HG03097 (cell line): Measurements from ENCODE around the gene TMEM156.
A peak's percentile ranks its signal among the peaks of the same experiment; 100 is the strongest.
"Not testable (repeated sequence)": the region's sequence is repeated elsewhere in the genome, so short reads cannot be mapped to it uniquely, and the experiment has no call there.

ENCODE experiments used
- ATAC-seq: cut with Tn5 transposase; IDR thresholded peaks from one replicate; pipeline ENCODE4 v1.9.1; 2021; ENCODE audit not compliant: unreplicated experiment, low FRiP score

Gene TMEM156

DNA sequence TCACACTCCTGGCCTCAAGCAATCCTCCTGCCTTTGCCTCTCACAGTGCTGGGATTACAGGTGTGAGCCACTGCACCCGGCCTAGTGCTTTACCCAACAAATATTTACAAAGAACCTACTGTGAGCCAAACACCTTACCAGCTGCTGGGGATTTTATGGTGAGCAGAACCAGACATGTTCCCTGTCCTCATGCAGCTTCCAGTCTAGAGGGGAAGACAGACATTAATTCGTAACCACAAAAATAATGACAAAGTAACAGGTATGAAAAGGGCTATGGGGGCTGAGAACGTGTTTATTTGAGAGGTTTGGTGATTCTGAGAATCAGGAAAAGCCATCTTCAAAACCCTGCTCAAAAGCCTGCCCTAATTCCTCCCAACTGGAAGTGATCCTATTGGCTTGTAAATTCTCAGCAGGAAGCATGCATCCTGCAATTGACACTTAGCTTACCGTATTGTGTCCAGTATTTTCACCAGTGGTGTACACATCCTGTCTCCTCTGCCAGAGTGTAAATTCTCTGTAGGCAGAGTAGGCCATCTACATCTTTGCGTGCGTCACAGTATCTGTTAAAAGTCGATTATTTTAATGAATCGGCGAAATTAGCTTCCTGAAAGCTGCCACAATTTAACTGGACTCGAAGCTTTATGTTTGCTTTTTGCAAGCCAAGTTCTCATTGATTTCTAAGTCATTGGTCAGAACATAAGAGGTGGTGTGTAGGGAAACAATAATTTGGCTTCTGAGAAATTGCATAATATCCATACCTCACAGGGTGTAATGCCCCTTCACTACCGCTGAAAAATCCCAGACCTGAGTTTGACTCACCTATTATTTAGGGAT is 67.0 kb downstream of the TMEM156 start:
- no peak for ATAC-seq

DNA sequence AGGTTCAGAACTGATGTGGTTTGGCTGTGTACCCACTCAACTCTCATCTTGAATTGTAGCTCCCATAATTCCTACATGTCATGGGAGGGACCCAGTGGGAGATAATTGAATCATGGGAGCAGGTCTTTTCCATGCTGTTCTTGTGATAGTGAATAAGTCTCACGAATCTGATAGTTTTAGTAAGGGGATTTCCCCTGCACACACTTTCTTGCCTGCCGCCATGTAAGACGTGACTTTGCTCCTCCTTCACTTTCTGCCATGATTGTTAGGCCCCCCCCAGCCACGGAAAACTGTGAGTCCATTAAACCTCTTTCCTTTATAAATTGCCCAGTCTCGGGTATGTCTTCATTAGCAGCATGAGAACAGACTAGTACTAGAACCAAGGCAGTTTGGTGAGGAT is 73.0 kb downstream of the TMEM156 start:
- not testable (repeated sequence) for ATAC-seq

DNA sequence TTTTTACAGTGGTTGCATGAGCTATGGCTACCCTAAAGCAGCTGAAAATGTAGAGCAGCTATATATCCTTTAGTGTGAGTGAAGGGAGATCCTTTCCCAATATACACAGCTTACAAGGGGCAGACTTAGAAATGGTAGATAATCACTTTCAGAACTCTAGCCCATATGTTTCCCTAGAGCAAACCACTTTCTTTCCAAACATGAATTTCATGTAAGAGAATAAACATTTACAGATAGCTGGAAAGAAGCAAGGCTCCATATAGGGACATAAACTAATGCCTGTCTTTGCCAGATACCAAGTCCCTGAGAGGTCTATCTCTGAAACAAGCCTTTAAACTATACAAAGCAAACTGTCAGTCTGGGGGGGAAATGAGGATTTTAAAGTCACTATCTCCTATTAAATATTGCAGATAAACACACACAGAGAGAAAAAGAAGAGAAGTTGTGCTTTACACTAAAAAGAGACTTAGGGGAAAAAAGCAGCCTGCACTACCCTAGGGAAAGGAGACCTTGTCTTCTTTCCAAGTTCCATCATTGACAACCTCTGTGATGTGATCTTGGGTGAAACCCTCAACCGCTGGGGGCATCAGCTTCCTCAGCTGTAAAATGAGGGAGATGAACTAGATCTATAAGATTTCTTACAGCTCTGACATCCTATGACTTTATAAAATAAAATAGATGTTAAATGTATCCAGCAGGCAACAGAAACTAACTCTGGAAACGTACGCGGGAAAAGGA is 73.6 kb downstream of the TMEM156 start:
- peak; percentile 59 for ATAC-seq

DNA sequence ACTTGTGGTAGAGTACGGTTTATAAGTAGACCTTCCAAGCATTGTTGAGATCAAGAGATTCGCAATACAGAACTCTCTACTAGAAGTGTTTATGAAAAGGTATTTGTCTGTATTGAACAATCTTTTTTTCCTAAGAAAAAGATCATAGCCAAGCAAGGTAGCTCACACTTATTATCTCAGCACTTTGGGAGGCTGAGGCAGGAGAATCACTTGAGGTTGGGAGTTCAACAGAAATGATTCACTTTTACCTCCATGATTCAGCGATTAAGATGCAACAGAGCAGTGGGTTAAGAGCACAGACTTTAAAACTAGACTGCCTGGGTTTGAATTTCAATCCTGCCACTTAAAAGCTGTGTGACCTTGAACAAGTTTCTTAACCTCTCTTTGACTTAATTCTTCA is 74.3 kb downstream of the TMEM156 start:
- ATAC-seq, result no peak

DNA sequence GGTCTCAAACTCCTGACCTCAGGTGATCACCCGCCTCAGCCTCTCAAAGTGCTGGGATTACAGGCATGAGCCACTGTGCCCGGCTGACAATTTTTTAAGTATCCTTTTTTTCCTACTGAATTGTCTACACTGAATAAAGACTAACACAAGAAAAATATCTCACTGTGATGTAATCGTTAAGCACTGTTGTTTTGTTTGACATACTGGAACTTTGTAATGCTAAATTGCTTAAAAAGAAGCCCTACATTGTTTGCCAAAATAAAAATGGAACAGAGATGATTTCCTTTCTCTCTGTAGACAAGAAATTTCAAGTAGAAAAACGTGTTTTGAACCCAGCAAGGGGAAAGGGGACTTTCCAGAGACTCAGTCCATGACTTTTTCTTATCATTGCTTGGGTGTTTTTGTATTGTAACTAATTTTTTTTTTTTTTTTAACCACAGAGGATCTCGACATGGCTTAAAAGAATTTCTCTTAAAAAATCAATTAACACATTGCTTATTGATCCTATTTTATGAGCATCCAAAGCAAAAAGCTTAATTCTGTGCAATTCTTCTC is 74.9 kb downstream of the TMEM156 start:
- ATAC-seq, result no peak

DNA sequence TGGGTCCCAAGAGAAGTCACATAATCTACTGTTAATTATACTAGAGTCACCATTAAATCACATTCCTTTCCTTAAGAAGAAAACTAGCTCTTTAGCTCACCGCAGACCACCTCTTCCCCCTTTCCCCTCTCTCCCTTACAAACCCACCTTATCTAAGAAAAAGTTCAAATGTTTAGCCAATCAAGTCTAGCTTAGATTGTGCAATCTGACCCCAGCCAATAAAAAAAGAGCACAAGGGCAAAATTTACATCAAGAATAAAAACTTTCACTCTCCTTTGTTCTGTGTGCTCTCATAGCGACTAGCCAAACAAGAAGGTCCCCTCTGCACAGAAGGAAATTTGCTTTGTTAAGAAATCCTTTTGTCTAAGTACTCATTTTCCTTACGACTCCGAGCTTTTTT is 76.3 kb downstream of the TMEM156 start:
- ATAC-seq, result no peak

DNA sequence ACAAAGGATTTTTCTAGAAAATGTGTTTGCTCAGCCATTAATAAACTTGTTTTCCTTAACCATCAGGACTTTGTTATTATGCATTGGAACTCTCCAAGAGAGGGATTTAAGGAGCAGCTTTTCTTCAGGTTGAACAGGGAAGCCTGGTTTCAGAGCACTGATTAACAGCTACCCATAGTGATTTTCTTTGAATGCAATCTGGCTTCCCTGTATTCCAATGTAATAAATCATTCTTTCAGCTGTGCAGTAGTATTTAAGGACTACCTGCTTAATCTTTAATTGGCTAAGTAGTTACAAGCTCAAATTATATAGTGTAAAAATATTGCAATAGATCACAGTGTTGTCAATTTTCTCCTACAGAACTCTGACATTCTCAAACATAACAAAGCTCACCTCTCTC is 77.5 kb downstream of the TMEM156 start:
- ATAC-seq, result no peak

DNA sequence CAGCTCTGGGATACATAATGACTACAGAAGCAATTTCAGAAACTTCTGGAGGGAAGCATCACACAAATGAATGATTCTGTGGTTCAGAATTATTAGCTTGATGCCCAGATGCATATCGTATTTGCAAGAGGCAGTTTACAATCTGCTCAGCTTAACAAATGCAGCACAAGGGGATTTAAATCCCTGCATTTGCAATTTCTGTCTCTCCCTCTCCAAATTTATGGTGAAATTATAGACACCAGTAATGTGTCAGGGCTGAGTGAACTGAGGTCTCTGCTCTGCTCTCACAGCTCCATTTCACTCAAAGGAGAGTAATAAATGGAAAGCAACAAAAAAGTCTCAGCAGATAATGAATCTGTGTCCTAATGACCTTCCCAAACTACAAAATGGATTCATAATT is 80.2 kb downstream of the TMEM156 start:
- no peak for ATAC-seq

DNA sequence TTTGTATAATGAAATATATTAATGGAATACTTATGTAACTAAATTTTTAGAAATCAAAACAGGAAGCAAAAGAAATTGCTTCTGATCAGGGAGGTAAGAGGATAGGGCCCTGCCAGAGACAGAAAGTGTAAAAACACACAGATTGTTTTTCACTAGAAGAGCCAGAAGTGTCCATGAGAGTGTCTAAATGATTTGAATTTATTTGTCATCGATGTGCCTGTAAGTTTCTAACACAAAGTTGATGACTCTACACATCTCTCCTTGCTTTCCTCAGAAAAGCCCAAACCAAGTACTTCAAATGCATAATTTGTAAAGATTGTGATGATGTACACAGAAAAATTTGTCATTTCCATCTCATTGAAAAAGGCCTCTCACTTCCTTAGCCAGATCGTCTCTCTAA is 80.6 kb downstream of the TMEM156 start:
- ATAC-seq, result no peak

DNA sequence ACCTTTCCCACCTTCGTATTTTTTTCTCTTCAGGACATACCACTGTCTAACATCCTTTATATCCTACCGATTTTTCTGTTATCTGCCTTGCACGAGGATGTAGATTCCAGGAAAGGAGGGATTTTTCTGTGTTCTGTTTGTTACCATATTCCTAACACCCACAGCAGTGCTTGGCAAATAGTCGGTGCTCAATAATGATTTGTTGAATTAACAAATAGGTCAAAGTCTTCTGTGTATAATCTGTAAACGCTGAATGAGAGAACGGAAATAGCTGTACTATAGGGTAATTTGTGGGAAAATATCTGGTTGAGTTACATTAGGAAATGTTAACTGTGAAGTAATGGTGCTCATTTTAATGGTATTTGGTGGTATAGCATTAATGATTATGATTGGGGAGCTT is 81.5 kb downstream of the TMEM156 start:
- ATAC-seq, result no peak

DNA sequence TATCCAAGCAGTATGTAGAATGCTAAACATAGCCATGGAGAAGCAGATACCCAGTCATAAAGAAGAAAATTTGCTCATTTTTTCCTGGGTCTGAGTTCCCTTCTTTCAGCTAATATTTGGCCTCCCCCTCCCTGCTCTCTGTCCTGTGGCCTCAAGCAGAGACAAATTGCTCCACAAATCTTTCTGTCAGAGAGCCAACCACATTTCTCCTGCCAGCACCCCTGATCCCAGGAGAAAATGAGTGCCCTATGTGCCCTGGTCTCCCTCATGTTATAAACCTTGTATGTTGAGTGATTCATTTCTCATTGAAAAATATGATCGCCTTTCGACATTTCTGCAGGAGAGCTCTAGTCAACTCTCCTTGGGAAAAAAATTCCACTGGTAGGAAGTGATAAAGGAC is 82.0 kb downstream of the TMEM156 start:
- ATAC-seq, result no peak

DNA sequence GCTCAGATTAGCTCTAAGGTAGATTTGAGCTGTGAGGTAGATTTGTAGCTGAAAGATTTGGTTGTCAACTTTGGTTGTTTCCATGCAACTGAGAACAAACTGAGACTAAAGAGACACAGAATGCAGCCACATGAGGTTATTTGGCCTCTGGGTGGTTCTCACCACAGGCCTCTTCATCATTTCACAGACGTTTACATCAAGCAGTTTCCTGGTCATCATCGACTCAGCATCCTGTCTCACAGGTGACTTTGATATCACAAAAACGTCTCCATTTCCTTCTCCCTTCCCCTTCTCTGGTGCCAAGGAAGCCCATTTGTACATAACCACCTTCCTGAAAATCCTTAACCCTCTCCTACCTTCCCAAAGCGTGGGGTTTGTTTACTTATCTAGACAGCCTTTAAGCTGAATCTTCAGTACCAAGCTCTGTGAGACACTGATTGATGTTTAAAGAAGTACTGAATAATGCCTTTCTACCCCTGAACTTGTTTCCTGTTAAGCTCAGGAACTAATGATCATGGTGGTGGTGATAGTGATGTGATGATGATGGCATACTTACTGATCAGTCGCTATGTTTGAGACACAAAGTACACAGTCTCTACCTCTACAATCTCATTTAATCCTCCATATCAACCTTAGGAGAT is 82.7 kb downstream of the TMEM156 start:
- ATAC-seq, result no peak

DNA sequence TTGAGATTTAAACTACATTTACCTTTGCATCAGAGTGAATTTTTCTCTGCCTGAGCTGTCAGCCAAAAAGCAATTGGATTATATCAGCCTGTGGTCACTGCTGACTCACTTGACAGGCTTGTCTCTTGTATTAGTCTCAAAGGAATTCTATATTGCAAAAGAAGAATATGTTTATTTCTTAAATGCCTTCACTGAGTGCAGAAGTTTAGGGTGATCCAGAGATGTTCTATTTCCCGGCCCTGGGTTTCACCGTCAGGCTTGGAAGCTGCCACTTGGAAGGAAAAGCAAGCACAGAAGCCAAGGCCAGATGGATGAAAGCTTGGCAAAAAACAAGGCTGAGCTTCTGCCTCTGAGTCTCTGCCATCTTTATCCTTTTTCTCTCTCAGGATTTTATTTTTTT is 83.7 kb downstream of the TMEM156 start:
- no peak for ATAC-seq

DNA sequence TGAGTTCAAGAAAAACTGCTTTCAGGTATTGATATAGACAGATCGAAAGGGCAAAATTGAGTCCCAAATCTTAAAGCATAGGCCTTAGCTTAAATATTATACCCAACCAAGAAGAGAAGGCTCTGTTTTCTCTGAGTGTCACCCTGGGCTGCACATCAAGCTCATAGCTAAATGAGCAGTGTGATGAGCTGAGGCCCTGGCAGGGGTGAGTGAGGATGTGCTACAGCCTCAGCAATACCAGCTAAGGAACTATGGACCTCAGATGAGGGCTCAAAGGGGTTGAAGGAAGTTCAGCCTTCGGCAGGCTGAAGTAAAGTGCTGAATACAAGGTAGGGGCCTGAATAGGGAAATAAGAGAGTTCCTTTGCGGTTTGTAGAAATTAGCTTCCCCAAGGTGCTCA is 85.3 kb downstream of the TMEM156 start:
- ATAC-seq, result no peak

DNA sequence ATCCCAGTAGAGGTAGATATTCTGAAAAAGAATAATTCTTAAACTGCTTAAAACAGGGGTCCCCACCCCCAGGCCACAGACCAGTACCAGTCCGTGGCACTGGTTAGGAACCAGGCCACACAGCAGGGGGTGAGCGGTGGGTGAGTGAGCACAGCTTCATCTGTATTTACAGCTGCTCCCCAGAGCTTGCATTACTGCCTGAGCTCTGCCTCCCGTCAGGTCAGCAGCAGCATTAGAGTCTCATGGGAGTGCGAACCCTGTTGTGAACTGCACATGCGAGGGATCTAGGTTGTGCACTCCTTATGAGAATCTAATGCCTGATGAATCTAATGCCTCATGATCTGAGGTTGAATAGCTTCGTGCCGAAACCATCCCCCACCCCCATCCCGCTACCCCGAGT is 87.8 kb downstream of the TMEM156 start:
- ATAC-seq, result no peak

DNA sequence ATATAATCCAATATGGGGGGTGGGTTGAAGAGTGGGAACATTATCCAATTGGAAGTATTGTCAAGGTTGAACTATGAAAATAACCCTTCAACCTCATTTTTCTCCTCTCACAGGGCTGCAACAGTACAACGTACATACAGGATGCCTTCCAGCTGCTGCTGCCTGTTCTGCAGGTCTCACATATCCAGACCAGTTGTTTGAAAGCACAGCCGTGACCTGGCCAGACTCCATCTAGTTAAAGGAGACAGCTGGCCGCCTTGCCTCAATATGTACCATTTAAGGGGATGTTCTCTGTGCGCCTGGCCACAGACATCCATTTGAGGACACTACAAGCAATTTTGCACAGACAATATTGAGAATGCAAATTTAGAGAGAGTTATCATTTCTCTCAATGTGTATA is 88.9 kb downstream of the TMEM156 start:
- ATAC-seq, result no peak

DNA sequence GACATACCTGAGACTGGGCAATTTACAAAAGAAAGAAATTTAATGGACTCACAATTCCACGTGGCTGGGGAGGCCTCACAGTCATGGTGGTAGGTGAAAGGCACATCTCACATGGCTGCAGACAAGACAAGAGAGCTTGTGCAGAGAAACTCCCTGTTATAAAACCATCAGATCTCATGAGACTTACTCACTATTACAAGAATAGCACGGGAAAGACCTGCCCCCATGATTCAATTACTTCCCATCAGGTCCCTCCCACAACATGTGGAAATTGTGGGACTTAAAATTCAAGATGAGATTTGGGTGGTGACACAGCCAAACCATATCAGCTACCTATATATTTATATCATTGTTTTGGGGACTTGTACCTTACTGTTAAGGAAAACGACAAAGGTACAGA is 90.3 kb downstream of the TMEM156 start:
- ATAC-seq, result not testable (repeated sequence)

DNA sequence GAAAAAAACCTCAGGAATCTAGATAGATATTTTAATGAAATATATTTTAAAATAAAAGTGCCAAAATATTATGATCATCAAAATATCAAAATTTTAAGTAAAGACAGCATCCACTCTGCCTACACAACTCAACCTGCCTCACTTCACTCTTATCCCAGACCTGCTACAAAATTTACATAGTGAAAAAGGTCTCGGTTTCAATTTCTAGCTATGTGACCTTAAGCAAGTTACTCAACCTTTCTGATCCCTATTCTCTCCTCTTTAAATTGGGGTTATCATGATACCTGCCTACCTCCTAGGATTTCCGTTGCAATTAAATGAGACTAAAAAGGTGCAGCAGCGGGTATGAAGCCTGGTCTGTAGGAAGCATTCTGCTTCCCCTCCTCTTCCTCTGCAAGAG is 91.7 kb downstream of the TMEM156 start:
- no peak for ATAC-seq

DNA sequence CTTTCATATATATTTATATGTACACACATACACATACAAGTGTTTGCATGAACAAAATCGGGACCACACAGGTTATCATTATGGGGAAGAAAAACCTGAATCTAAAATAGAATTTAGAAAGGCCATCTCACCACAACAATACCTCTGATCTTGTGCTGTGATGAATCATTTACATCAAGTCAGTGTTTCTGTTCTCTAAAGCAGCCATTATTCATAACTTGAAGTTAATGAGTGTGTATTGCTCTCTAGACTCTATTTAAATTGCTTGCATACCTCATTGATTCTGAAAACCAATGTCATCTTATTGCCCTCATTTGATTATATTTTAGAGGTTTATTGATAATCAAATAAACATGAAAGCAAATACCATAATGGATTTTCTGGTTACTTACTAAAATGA is 93.0 kb downstream of the TMEM156 start:
- ATAC-seq, result peak; percentile 80

DNA sequence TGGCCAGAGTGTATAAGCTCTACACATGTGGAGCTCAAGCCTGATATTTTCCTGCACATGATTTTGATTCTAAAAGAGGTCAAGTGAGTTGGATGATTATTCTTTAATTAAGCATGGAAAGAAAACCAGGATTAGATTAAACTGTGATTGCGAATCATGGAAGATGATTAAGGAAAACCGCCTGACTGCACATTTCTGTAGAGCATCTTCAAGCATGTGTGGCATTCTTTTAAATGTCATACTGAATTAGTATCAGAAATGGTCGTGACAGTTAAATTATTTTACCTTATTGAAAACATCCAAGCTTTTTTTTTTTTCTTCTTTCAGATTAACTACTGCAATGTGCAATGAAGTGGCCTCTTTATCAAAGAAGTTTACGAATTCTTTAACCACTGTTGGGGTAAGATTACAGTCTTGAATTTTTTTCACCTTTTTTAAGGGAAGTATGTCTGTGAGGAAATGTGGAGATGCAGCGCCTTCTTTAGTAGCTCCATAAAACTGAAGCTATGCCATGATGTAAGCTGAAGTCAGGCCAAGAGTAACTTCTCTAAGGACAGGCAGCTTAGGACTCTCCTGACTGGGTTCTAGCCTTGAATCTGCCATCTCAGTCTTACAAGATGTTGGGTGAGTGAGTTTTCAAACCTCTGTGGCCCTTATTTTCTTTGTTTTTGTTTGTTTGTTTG is 96.7 kb downstream of the TMEM156 start:
- ATAC-seq, result no peak

DNA sequence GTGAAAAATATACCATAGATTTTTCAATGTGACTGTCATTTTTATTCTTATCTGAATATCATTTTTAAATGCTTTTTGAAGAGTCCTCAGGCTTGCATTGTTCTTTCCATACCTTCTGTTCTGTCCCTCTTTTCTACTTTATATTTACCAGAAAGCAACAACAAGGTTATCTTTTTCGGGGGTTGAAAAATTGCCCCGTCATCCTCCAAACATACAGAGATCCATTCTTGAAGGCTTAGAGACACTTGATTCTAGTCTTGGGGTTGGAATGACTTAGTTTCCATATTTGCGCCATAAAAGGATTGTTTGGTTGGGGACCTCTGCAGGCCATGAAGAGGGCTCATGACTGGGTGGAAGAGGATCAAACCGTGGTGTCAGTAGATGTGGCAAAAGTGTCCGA is 101.1 kb downstream of the TMEM156 start:
- ATAC-seq, result no peak
